ENCODE data around the gene SERINC2.

SERINC2 gene

DNA sequence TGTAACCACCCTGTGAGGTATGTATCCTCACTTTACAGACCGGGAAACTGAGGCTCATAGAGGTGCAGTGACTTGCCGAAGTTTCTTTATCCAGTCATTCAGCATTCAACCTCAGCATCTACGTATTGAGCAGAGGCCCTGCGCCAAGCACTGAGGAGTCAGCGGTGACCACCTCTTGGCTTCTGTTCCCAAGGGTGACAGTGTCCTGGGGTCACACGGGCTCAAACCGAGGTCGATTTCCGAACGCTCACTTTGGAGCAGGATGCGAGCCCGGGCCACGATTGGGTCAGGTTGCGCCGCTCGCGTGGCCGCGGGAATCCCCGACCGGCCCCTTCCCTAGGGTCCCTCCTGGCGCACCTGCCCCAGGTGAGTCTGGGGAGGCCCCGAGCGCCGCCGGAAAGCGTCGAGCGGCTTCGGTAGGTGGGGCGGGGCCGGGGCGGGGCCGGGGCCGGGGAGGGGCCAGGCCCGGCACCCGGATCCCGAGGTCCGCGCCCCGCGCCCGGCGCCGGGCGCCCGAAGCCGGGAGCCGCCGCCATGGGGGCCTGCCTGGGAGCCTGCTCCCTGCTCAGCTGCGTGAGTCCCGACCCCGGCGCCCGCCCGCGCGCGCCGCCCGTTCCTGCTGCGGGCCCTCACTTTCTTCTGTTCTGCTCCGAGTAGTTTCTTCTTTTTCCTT is at the start of gene SERINC2:
Gene SERINC2 (plus strand): TSS at position 482 of the 673 bp plus-strand sequence. CDS start 53 bp downstream, at position 535.
- peak within 1 kb of the TSS; percentile 47 for H3K4me3 ChIP-seq (ENCODE audit: low read depth, low read length)
- no peak for TF ChIP-seq CTCF (IDR thresholded peaks at IDR 0.05; ENCODE audit: low read depth, low read length, missing control alignments)
- in situ Hi-C loops (cut with HindIII; ENCODE audit: low sequenced_read_pairs), result no loop called here
- no peak for DNase-seq (ENCODE audit: low read depth)

DNA sequence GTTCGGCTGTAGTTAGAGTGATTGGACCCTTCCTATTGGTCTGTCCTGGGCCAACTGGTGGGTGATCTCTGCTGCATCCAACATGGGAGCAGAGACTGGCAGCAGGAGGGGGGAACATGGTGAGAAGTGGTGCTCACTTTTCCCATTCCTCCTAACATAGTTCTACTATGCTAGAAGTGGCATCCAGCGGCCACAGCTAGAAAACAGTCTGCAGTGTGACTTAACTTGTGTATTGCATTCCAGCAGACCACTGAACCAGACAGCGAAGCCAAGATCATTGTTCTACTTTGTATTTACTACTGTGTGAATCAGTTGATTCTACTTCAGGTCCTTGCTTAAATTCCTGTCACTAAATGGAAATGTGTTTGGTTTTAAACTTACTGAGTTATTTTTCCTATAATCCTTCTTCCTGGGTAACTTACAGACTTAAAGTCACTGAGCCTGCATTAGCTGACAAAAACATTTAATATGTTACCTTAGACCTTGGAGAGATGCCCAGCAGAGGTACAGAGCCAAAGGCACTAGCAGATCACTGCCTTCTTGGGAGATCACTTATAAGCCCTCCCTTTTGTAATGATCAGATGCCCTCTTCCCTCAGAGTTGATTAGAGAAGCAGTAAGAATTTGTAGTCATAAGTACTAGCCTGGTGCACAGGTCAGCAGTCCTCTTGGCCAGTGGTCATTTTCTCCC is 48.3 kb upstream of the SERINC2 start:
- TF ChIP-seq CTCF (IDR thresholded peaks at IDR 0.05; ENCODE audit: low read depth, low read length, missing control alignments), result no peak
- no peak overlapping the region for H3K4me3 ChIP-seq (ENCODE audit: low read depth, low read length)
- in situ Hi-C loops (cut with HindIII; ENCODE audit: low sequenced_read_pairs), result no loop called here
- DNase-seq (ENCODE audit: low read depth), result peak; percentile 44

- in situ Hi-C loops (cut with HindIII; ENCODE audit: low sequenced_read_pairs), result no loop called here
- TF ChIP-seq CTCF (IDR thresholded peaks at IDR 0.05; ENCODE audit: low read depth, low read length, missing control alignments), result no peak
- DNase-seq (ENCODE audit: low read depth), result no peak
- no peak overlapping the region for H3K4me3 ChIP-seq (ENCODE audit: low read depth, low read length)
Observed at GRCh38 chr1:31366796-31367195, 46.2 kb upstream of the SERINC2 start.

DNA sequence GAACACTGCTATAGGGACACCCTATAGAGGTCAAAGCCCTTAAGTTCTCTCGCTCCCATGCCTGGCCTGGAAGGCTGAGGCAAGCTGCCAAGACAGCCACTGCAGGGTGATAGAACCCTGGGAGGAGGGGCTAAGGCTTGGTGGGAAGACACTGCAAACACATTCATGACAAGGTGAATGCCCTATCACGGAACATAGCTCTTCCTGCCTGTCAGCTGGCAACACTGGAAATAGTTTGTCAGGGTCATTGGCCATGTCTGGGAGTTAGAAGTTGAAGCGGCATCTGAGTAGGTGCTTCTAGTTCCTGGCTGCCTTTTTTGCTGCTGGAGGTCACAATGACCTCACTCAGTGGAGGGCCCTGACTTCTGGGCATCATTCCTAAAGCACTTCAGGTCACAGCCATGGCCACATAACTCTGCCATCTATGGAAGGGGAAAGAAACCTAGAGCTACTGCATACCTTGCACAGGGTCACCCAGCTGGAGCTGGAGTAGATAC is 44.4 kb upstream of the SERINC2 start:
- in situ Hi-C loops (cut with HindIII; ENCODE audit: low sequenced_read_pairs), result no loop called here
- TF ChIP-seq CTCF (IDR thresholded peaks at IDR 0.05; ENCODE audit: low read depth, low read length, missing control alignments), result no peak
- no peak for DNase-seq (ENCODE audit: low read depth)
- no peak overlapping the region for H3K4me3 ChIP-seq (ENCODE audit: low read depth, low read length)

DNA sequence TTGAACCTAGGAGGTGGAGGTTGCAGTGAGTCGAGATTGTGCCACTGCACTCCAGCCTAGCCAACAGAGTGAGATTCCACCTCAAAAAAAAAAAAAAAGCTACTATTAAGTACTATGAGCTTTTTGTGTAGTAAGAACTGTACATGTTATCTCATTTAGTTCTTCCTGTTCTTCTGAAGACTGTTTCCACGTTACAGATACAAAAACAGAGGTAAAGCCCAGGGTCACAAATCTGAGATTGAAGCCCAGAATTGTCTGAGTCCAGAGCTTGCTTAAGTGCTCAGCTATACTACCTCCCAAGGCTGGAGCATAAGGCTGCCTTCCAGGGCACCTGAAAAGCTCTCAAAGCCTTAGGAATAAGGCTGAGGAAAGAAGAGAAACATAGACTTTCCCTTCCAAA is 43.0 kb upstream of the SERINC2 start:
- no peak for TF ChIP-seq CTCF (IDR thresholded peaks at IDR 0.05; ENCODE audit: low read depth, low read length, missing control alignments)
- in situ Hi-C loops (cut with HindIII; ENCODE audit: low sequenced_read_pairs), result no loop called here
- no peak overlapping the region for H3K4me3 ChIP-seq (ENCODE audit: low read depth, low read length)
- no peak for DNase-seq (ENCODE audit: low read depth)

GRCh38 chr1:31370565-31370964 is 42.4 kb upstream of the SERINC2 start:
- in situ Hi-C loops (cut with HindIII; ENCODE audit: low sequenced_read_pairs), result no loop called here

More at GRCh38 chr1:31370565-31370964, 42.4 kb upstream of the SERINC2 start:
- no peak for DNase-seq (ENCODE audit: low read depth)
- H3K4me3 ChIP-seq (ENCODE audit: low read depth, low read length), result no peak overlapping the region
- no peak for TF ChIP-seq CTCF (IDR thresholded peaks at IDR 0.05; ENCODE audit: low read depth, low read length, missing control alignments)

All from astrocyte of the cerebellum (primary cell).